Stromal cell of bone marrow (primary cell): ENCODE data around the gene SET.

Experiments used
- DNase-seq: peaks from one replicate; pipeline ENCODE4 v3.0.0-alpha.2; 2012; ENCODE audit warnings: low read depth

The SET gene

GRCh38 chr9:128713411-128713780 lies 24.4 kb downstream of the SET start:
- DNase-seq: no peak

- no peak for DNase-seq
Measured at GRCh38 chr9:128713941-128714573, 25.0 kb downstream of the SET start.

GRCh38 chr9:128714586-128715435 lies 25.8 kb downstream of the SET start:
- no peak for DNase-seq

GRCh38 chr9:128715436-128715750 lies 26.4 kb downstream of the SET start:
- no peak for DNase-seq

- no peak for DNase-seq
Measured at GRCh38 chr9:128716581-128717254, 27.7 kb downstream of the SET start.

- DNase-seq: no peak
Measured at GRCh38 chr9:128718047-128718446, 29.0 kb downstream of the SET start.

GRCh38 chr9:128718475-128718874 lies 29.5 kb downstream of the SET start:
- DNase-seq: no peak

GRCh38 chr9:128719919-128720605 lies 31.0 kb downstream of the SET start:
- DNase-seq: no peak

- no peak for DNase-seq
Measured at GRCh38 chr9:128720841-128721486, 31.9 kb downstream of the SET start.

- no peak for DNase-seq
Measured at GRCh38 chr9:128721487-128722010, 32.5 kb downstream of the SET start.

- DNase-seq: no peak
Measured at GRCh38 chr9:128722380-128723351, 33.6 kb downstream of the SET start.

GRCh38 chr9:128723352-128723865 lies 34.4 kb downstream of the SET start:
- no peak for DNase-seq

- peak; percentile 79 for DNase-seq
Measured at GRCh38 chr9:128723866-128724743, 35.1 kb downstream of the SET start, which contains the start of gene ZDHHC12. Gene ZDHHC12, minus strand, starts transcription at chr9:128724127. Its CDS starts 34 bp downstream, at chr9:128724093.

GRCh38 chr9:128724744-128725211 lies 35.8 kb downstream of the SET start:
- DNase-seq: peak; percentile 50

- DNase-seq: no peak
Measured at GRCh38 chr9:128727640-128728248, 38.7 kb downstream of the SET start.

- DNase-seq: no peak
Measured at GRCh38 chr9:128728298-128728697, 39.3 kb downstream of the SET start.

GRCh38 chr9:128729302-128729701 lies 40.3 kb downstream of the SET start:
- DNase-seq: no peak

- no peak for DNase-seq
Measured at GRCh38 chr9:128729766-128730517, 40.9 kb downstream of the SET start.
